ENCODE measurements around the gene ADAMTSL1.

Gene ADAMTSL1

GRCh38 chr9:18668944-18669343, 195.0 kb downstream of the ADAMTSL1 start:
- DNase-seq: no peak

GRCh38 chr9:18672706-18673105, 198.8 kb downstream of the ADAMTSL1 start:
- no peak for DNase-seq

GRCh38 chr9:18673179-18673578, 199.2 kb downstream of the ADAMTSL1 start:
- no peak for DNase-seq

- DNase-seq: no peak
Measured at GRCh38 chr9:18675332-18675731, 201.4 kb downstream of the ADAMTSL1 start.

- no peak for DNase-seq
Measured at GRCh38 chr9:18675973-18676372, 202.0 kb downstream of the ADAMTSL1 start.

- no peak for DNase-seq
Measured at GRCh38 chr9:18676525-18676924, 202.6 kb downstream of the ADAMTSL1 start.

GRCh38 chr9:18678821-18679590, 205.1 kb downstream of the ADAMTSL1 start:
- no peak for DNase-seq

- no peak for DNase-seq
Measured at GRCh38 chr9:18682907-18683306, 209.0 kb downstream of the ADAMTSL1 start.

GRCh38 chr9:18683312-18683711, 209.4 kb downstream of the ADAMTSL1 start:
- no peak for DNase-seq

- DNase-seq: no peak
Measured at GRCh38 chr9:18683851-18684250, 209.9 kb downstream of the ADAMTSL1 start.

GRCh38 chr9:18684593-18685317, 210.8 kb downstream of the ADAMTSL1 start:
- DNase-seq: no peak

GRCh38 chr9:18688581-18689565, 214.9 kb downstream of the ADAMTSL1 start:
- no peak for DNase-seq

- no peak for DNase-seq
Measured at GRCh38 chr9:18689921-18690320, 216.0 kb downstream of the ADAMTSL1 start.

GRCh38 chr9:18692268-18692667, 218.3 kb downstream of the ADAMTSL1 start:
- no peak for DNase-seq

GRCh38 chr9:18692962-18693361, 219.0 kb downstream of the ADAMTSL1 start:
- DNase-seq: no peak

- no peak for DNase-seq
Measured at GRCh38 chr9:18694959-18695668, 221.2 kb downstream of the ADAMTSL1 start.

- DNase-seq: no peak
Measured at GRCh38 chr9:18698992-18699391, 225.0 kb downstream of the ADAMTSL1 start.

- DNase-seq: no peak
Measured at GRCh38 chr9:18699764-18700163, 225.8 kb downstream of the ADAMTSL1 start.

- no peak for DNase-seq
Measured at GRCh38 chr9:18700714-18701113, 226.8 kb downstream of the ADAMTSL1 start.

- DNase-seq: no peak
Measured at GRCh38 chr9:18703151-18703900, 229.4 kb downstream of the ADAMTSL1 start.

GRCh38 chr9:18703901-18704379, 230.0 kb downstream of the ADAMTSL1 start:
- no peak for DNase-seq

Data from KG1 (cell line).